HG03025 (cell line): Measurements from ENCODE around the gene ZNF784.

ENCODE experiments used
- ATAC-seq: cut with Tn5 transposase; IDR thresholded peaks from one replicate; pipeline ENCODE4 v1.9.1; 2021; ENCODE audit warnings: mild to moderate bottlenecking, moderate library complexity; ENCODE audit not compliant: unreplicated experiment, low FRiP score

Gene ZNF784

GRCh38 chr19:55644191-55644833 lies 19.9 kb upstream of the ZNF784 start:
- no peak for ATAC-seq

- no peak for ATAC-seq
Observed at GRCh38 chr19:55643887-55644176, 19.5 kb upstream of the ZNF784 start.

GRCh38 chr19:55643003-55643886 lies 18.9 kb upstream of the ZNF784 start, which contains the start of gene ZNF581:
Gene ZNF581 (plus strand): TSS chr19:55643649. CDS start chr19:55644572, 923 bp downstream.
- no peak for ATAC-seq

DNA sequence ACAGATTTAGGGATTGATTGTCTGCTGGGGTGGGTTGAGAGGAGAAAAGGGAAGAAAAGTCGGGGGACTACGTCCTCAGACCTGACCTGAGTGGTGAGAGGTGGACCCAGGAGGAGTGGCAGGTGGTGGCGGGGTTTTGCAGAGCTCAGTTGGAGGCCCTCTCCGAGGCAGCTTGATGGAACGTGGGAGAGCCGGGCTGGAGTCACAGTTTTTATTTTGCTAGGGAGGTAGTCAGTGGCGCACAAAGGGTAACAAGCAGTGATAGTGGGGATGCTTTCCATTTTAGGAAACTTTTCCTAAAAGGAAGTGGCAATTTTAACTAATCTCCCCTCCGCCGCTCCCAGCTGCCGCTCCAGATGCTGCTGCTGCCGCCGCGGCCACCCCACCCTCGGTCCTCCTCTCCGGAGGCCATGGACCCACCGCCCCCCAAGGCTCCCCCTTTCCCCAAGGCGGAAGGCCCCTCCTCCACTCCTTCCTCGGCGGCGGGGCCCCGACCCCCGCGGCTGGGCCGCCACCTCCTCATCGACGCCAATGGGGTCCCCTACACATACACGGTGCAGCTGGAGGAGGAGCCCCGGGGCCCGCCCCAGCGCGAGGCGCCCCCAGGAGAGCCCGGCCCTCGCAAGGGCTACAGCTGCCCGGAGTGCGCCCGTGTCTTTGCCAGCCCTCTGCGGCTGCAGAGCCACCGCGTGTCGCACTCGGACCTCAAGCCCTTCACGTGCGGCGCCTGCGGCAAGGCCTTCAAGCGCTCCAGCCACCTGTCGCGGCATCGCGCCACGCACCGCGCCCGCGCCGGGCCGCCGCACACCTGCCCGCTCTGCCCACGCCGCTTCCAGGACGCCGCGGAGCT lies 18.0 kb upstream of the ZNF784 start:
- ATAC-seq: no peak

DNA sequence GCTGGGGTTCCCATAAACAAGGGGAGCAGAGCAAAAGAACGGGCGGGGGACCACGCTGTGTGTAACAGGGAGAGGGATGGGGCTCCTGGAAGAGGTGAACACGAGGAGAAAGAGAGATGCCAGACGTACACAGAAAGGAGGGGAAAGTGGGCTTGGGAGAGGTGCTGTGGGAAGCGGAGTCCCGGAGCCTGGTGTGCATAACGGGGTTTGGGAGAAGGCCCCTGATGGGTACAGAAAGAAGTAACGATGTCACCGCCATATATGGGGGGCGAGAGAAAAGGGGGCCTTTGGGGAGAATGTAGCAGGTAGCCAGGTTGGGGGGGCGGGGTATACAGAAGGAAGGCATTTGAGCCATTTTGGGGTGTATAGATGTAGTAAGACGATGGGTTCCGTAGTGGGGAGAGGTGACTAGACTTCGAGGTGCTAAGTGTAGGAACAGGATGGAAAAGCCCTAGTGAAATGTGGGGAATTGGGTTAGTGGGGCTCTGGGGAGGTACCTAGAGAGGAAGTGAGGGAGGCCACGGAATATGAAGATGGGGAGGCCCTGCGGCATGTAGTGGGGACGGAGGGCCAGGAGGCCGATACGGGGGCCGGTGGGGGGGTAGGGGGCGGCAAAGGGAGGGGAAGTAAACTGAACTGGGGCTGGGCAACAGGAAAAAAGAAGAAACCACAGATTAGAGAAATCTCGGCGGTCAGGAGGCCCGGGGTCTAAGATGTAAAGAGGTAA lies 17.2 kb upstream of the ZNF784 start:
- ATAC-seq: no peak

GRCh38 chr19:55640577-55641425 lies 16.4 kb upstream of the ZNF784 start, which contains the start of gene ZNF580:
Gene ZNF580 (plus strand): TSS chr19:55641002. CDS start chr19:55642509, 1,507 bp downstream.
- no peak for ATAC-seq

DNA sequence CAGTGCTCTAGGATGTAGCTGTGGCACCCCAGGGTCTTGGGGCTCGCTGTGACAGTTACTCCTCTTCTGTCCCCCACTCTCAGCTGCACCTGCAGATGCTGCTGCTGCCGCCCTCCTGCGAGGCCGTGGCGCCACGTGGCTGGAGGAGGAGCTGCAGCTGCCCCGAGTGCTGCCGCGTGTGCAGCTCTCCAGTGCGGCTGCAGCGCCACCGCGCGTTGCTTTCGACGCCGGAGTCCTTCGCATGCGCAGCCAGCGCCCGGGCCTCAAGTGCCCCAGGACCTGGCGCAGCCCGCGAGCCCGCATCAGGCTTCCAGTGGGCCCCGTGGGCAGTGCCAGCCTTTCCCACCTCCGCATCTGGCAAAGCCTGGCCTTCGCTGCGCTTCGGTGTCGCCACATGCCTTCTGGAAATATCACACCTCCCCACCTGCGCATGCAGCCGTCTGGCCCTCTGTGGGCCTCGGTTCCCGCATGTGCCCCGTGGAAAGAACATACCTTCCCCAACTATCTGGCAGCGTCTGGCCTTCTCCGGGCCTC lies 15.7 kb upstream of the ZNF784 start:
- no peak for ATAC-seq

DNA sequence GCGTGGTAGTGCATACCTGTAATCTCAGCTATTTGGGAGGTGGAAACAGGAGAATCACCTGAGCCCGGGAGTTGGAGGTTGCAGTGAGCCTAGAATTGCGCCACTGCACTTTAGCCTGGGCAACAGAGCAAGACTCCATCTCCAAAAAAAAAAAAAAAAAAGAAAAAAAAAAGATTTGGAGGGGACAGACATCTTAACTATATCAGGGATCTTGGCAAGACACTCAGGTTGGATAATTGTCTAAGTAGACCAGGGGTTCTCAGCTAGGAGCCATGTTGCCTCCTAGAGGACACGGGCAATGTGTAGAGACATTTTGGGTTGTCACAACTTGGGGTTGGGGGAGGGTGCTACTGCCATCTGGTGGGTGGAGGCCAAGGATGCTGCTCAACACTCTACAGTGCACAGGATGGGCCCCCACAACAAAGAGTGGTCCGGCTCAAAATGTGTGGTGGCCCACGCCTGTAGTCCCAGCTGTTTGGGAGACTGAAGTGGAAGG lies 14.5 kb upstream of the ZNF784 start:
- no peak for ATAC-seq

DNA sequence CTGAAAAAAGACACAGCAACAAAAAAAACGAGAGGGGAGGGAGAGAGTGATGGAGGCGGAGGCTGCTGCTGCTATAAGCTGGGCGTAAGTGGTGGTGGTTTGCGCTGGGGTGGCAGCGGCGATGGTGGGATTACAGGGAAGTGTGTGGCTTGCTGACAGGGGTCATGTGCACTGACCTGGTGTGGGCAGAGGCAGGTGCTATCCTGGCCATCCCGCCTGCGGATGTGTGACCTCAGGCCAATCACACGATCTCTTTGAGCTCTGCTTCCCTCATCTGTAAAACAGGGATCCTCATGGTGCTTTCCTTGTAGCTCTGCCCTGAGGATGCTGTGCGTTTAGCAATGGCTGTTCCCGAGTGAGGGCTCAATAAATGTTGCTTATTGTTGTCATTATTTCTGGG lies 13.2 kb upstream of the ZNF784 start:
- ATAC-seq: no peak

DNA sequence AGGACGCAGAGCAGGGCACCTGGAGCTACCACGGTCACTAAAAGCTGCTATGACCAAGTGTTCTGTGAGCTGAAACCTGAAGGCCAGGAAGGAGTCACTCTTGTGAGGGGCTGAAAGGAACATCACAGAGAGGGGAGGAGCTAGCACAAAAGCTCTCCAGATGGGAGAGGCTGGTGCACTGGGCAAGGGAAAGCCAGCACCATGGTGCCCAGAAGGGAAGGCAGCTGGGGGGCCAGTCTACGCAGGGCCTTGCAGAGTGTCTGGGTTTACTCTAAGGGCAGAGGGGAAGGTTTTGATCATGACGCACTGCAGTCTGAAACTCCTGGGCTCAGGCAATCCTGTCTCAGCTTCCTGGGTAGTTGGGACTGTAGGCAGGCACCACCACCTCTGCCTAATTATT lies 12.4 kb upstream of the ZNF784 start:
- no peak for ATAC-seq

GRCh38 chr19:55635856-55636440 lies 11.6 kb upstream of the ZNF784 start:
- no peak for ATAC-seq

GRCh38 chr19:55635334-55635717 lies 11.0 kb upstream of the ZNF784 start:
- ATAC-seq: no peak

- no peak for ATAC-seq
Observed at GRCh38 chr19:55633861-55634260, 9.5 kb upstream of the ZNF784 start.

GRCh38 chr19:55632463-55632834 lies 8.1 kb upstream of the ZNF784 start:
- no peak for ATAC-seq

GRCh38 chr19:55626350-55626749 lies 2.0 kb upstream of the ZNF784 start:
- ATAC-seq: no peak

DNA sequence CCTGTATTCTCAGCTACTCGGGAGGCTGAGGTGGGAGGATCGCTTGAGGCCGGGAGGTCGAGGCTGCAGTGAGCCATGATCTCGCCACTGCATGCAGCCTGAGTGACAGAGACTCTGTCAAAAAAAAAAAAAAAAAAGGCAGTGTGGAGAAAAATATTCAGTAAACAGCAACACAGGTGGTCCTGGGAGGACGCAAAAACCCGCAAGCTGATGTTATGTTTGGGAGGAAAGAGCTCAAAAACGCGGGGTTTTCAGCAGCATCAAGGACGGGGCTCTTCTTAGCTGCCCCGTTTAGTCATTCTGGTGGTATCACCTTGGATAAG lies 599 bp upstream of the ZNF784 start:
- no peak for ATAC-seq

DNA sequence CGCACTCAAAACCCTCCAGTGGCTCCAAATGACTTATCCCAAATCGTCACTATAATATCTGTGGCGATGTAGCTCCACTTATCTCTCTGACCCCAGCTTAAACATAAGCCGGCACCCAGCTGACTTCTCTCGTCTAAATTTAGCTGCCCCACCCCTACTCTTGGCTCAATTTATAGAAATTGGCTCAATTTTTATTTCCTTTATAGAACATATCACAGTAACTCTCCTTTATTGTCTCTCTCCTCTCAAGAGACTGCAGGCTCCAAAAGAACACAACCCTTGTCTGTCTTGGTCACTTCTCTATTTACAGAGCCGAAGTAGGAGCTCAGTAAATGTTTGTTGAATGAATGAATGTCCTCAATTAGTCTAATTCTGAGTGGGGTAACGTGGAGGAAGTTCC lies 805 bp downstream of the ZNF784 start:
- no peak for ATAC-seq

DNA sequence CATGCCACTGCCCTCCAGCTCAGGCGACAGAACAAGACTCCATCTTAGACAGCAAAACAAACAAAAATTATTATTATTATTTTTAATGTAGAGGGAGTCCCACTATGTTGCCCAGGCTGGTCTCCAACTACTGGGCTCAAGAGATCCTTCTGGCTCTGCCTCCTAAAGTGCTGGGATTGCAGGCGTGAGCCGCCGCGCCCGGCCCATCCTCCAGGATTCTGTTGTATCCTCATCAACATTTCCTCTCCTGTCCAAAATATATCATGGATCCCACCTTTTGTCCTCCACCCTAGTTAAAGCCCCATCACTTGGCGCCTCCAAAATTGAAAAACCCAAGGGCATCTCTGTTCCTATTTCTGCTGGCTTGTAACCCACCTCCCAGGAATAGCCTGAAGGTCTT lies 1.2 kb downstream of the ZNF784 start:
- ATAC-seq: no peak
